GM18909 (cell line): Measurements from ENCODE around the gene ADAMTS16.

Experiments
- ATAC-seq: cut with Tn5 transposase; IDR thresholded peaks from one replicate; pipeline ENCODE4 v1.9.1; 2021; ENCODE audit warnings: mild to moderate bottlenecking; ENCODE audit not compliant: unreplicated experiment, poor library complexity

ADAMTS16 gene

DNA sequence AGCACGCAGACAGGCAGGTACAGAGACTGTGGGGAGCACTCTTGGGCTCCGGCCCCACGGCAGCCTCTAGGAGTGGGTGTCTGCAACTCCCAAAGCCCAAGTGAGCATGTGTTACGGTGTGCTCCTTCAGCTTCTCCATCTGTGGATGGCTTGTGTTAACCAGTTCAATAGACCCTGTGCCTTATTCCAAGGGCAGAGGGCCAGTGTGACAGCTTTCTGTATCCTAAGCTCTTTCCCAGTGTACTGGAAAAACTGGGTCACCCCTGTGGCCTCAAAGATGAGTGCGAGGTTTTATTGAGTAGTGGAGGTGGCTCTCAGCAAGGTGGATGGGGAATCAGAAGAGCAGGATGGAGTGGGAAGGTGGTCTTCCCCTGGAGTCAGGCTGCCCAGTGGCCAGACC is 78.3 kb downstream of the ADAMTS16 start:
- no peak for ATAC-seq

DNA sequence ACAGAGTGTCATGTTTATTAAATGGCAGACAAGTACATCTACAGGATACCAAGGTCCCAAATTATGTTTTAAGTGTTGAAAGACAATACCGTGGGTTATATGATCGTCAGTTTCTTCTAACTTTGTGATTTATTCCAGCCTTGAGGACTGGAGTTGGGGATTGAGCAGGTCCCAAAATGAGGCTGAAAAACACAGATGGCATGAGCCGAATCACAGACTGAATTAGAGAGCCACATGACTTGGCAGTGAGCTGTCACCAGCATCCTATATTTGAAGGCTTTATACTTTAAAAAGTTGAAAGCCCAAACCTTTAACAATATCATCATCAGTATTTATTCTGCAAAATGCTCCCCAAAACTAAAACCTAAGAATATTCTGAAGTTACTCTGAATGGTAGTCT is 79.4 kb downstream of the ADAMTS16 start:
- ATAC-seq, result no peak

DNA sequence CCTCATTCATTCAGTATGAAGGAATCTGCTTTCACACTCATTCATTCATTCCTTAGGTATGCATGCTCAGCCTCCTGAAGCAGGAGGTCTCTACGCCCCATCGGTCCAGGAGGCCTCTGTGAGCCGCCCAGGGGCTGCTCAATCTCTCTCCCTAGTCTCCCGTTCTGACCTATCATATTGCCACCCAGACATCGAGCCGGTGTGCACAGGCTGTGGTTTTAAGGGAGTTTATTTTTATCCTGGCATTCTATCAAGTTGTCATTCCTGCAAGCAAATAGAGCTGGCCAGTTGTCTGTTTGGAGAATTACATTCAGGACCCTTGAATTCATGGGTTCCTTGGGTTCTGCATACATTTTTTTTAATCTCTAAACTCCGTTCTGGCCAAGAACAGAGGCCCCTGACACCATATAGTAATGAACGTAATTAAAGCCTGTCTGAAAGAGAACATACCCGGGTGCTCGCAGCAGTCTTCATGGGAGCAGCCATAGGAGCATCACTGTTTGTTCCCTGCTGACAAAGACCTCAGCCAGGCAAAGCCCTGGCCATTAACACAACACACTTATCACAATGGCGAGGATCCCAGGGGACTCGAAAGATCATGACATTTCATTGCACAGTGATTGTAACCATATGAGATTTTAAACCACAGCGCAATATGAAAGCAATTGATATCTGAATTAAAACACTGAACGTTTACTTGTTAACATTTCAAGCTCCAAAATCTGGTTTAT is 80.9 kb downstream of the ADAMTS16 start:
- ATAC-seq, result no peak

DNA sequence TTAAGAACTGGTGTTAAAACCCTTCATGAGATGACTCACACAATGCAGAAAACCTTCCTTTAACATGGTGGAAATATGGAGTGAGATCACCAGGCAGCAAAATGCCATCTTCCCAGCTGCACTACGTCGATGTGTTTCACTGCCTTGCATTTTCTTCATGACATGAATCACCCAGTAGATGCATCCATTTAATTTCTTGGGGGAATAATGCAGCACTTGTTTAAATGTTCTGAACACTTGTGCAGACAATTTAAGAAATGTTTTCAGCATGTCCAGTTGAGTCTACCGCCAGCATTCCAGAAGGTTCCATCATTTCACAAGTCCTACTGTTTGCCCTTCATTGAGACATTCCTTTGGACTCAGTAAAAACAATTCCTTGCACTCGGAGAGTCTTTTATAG is 81.6 kb downstream of the ADAMTS16 start:
- ATAC-seq, result no peak

DNA sequence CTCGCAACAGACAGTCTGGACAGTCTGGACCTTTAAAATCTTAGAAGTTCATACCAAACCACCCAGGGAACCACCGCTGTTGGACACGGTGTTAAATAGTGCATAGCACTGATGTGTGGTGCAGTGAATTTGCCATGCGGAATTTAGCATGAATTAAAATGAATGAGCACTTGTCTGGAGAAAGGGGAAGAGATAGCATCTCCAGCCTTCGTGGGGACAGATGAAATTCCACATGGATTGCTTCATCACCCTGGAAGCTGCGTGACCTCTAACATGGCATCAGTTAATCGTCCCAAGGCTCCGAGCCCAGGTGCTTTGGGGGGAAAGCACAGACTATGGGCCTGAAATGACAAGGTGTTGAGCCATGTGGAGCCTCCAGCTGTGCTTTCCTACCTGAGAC is 91.4 kb downstream of the ADAMTS16 start:
- no peak for ATAC-seq

DNA sequence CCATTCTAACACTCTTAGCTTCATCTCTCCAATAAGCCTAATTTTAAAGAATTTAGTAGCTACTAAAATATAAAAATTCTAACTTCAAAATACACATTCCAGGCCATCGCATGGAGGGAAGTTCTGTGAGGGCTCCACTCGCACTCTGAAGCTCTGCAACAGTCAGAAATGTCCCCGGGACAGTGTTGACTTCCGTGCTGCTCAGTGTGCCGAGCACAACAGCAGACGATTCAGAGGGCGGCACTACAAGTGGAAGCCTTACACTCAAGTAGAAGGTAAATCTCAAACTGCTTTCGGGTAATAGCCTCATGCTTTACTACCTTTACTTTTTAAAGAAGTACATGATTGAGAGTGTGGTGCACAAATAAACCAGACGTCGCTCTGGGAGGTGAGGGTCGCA is 94.8 kb downstream of the ADAMTS16 start:
- no peak for ATAC-seq

DNA sequence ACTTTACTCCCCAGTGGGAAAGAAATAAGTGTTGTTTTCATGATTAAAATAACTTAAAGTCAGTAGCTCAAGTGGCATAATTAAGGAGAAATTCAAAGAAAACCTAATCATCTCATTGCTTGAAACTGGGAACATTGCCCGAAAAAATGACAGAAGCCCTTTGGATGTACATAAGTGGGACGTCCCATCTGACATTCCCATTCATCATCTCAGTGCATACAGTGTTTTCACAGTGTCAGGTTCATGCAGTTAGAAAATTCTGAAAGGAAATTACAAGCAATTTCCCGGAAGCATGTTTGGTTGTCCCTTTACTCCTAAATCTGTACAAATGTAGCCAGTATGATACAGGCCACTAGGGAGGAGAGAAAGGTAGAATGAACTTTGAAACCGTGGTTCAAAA is 95.6 kb downstream of the ADAMTS16 start:
- no peak for ATAC-seq

DNA sequence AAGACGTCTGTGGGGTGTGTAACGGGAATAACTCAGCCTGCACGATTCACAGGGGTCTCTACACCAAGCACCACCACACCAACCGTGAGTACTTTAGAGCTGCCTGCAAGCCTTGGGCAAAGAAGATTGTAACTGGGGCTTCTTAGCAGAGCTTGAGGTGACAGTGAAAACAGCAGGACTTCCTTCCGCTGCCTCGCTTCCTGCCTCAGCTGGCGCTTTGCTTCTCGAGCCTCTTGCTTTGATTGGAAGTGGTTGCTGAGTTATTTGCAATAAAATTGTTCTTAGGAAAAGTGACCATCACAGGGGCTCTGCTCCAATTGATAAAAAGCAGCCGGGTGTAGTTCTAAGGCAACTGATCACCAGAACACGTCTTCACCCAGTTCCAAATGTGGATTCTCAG is 99.1 kb downstream of the ADAMTS16 start:
- ATAC-seq, result no peak

DNA sequence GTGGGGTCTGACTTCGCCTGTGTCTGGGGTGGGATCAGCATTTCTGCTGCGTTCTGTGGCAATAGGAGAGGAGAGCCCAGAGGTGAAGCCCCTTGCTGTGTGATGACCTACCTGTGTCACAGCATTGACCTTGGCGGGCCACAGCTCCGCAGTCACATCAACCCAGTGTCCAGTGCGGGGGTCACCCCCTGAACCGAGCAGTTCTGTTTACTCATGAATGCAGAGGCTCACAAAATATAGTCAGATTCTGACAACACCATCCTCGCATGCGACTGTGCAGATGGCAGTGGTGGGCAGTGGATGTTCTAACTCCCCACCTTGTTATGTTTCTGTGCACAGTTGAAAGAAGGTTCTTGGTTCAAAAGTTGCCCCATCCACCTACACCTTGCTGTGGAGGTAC is 100.1 kb downstream of the ADAMTS16 start:
- no peak for ATAC-seq

DNA sequence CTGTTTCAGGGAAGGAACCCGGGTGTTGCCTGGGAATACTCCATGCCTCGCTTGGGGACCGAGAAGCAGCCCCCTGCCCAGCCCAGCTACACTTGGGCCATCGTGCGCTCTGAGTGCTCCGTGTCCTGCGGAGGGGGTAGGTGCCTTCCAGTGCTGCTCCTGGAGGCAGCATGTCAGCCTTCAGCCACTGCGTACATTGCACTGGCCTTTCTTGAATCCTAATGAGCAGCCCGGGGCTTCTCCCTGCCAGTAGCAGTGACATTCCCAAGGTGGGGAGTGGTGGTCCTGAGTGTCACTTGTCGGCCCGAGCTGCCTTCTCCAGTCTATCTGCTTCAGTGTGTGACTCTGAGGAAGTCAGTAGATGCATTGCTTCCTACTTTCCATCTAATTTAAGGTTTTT is 101.9 kb downstream of the ADAMTS16 start:
- no peak for ATAC-seq

DNA sequence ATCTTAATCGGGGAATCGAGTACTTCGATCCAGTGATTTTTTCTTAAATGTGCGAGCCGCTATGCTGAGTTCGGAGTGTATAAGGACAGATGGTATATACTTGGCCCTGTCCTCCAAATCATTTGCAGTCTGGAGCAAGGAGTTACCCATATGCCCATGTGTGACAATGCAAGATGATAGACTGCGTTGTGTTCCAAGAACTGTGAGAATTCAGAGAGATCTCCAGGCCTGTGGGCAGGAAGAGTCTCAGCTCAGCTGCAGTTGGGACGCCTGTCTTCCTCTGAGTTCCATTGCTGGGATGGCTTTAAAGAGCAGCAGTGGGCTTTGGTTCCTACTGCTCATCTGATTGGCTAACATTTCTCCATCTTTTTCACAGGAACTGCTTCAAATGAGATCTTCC is 106.6 kb downstream of the ADAMTS16 start:
- no peak for ATAC-seq

DNA sequence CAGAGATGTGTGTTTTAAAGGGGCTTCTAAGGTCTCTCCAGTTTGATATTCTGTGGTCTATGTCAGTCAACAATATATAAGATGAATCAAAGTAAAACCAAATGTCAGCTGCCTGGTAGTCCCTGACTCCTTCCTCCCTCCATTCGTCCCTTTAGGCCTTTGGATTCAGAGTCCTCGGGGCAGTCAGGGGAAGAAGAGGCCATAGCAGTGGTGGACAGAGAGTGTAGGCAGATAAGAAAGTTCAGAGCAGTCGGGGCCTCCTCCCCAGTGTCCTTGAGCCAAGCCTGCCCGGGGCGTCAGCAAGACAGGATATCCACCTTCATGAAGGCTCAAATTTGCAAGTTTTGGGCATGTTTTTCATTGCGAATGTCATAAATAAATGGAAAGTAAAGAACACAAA is 110.6 kb downstream of the ADAMTS16 start:
- no peak for ATAC-seq

DNA sequence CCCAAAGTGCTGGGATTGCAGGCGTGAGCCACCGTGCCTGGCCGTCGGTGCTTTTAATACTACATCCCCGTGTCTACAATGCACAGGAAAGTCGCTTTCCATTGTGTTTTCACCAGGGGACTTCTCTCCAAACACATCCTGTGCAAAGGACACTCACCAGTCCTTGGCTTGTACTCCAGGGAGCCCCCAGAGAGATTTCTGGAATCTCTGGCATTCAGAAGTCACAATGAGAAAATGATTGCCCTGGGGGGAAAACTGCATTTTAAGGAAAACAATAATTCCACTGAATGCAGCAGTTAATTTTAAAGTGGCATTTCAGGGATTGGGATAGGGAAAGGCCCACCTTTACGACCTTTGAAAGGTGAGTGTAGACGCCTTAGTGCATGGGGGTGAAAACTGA is 112.0 kb downstream of the ADAMTS16 start:
- no peak for ATAC-seq

DNA sequence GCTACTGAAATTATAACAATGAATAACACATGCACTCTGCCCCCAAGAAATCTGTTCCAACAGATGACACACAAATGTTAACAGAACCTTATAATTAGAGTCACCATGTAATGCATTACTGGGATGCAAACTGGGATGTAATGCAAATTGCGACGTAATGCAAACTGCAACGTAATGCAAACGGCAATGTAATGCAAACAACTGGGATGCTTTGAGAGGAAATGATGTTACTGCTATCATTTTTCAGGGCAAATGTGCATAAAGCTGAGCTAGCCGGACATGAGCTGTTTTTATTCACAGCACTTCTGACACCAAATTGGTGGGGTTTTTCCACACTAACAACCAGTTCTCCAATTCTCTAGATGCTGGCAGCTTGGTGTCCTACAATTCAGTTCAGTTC is 117.2 kb downstream of the ADAMTS16 start:
- no peak for ATAC-seq

DNA sequence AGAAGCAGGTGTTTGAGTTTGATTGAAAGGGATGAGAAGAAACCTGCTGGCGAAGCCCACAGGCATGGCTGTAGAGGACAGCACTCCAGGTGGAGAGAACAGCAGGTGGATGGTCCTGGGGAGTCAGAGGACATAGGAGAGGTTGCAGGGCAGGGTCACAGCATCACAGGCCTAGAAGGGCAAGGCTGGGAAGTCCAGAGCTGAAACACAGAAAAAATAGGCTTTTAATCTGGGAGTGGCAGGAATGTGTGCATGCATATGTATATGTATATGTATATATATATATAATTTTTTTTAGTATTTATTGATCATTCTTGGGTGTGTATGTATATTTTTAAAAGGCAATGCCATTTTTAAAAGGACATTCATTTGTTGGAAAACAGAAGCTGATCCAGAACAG is 118.4 kb downstream of the ADAMTS16 start:
- no peak for ATAC-seq

DNA sequence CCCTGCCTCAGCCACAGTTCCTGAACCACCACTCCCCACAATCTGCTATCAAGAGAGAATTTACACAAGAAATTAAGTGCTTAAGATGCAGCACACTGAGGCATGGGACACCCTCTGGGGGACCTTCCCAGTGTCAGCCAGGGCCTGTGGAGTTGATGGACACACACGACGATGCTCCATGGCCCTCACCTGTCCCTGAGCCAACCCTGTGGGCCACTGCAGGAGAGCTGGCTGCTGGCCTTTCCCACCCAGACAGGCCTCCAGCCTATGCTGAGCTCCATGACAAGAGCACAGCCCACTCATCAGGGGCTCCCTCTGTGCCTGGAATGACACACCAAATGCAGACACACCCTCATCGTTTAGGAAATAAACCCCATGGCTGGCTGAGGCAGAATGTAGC is 124.6 kb downstream of the ADAMTS16 start:
- ATAC-seq, result no peak

DNA sequence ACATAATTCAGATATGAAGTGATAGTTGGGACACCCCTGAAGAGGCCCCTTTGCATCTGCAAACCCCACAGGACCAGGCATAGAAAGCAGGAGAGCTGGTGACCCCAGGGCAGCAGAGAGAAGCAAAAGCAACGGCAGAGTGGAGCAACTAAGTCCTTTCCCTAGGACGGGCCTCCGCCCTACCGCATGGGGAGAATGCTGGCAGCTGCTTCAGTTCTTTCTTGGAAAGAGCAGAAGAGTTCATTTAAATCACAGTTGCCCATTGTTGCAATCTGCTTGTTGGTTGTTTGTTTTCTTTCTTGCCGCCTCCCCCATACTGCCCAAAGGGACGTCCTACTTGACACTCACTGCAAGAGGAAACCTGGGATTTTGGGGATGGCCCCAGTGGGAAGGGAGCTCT is 126.2 kb downstream of the ADAMTS16 start:
- no peak for ATAC-seq

DNA sequence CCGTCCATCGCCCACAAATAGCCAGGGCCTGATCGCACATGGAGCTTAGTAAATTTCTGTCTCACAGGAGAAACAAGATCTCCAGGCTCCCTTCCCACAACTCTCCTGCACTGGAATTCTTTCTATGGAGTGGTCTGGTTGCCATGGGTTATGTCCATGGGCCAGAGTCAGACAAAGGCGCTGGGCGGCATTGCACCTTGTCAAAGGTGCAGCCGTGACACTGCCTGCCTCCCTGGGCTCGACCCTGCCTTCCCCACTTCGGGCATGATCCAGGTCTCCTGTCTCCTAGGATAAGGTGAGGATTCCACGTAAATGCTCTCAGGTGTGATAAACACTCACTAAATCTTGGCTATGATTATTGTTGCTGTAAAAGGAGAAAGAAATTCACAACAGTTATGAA is 130.0 kb downstream of the ADAMTS16 start:
- ATAC-seq, result no peak

DNA sequence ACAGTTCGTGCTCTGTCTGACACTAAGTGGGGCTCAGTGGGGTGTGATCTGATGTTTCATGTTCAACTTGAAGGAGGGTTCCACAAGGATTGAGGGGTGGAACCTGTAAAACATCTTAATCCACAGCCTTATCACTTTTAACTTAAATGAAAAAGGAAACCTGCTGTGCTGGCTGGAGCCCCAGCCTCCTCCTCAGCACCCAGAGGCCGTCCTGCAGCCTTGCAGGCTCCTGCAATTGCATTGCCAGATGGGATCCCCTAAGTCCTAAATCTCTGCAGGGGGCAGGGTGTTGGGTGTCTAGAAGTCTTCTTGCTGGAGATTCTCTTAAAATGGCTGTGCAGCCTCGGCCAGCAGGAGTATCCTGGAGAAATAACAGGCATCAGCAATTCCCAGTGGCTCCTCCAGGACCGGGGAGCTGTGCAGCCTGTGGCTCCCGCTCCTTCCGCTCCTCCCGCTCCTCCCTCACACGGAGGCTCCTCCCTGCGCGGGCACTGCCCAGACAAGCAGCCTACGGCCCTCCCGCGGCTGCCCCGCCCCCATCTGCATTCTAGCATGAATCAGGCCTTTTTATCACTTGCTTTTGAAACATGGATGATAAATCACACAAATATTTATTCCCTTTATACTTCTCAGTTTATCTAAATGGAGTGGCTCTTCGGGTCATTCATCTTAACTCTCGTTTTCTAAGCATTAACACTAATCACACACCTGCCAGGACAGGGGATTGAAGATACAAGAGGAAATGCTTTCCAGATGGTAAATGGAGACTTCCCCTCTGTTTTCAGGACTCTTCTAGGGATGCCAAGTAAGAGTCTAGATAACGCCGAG is 131.0 kb downstream of the ADAMTS16 start:
- no peak for ATAC-seq

DNA sequence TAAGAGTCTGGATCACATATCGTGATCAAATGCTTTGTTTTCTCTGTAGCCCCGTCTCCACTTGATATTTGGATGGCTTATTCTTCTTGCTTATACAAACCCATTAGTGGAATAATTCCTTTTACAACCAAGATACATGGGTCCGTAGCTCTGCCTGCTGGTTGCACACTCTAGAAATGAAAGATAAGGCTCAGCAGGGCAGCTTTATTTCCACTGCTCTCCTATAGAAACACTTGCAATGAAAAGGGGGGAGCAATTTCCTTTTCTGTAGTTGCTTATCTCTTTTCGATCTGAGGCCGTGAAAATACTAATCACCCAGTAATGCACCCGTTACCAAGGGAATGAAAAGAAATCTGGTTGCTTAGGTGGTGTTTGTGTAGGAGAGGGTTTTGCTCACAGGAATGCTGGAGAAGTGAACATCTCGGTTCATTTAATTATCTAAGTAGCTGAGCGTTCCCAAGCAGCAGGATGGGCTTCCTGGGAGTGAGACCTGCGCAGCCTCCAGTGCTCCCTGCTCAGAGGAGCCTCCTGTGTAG is 131.7 kb downstream of the ADAMTS16 start:
- ATAC-seq, result no peak

DNA sequence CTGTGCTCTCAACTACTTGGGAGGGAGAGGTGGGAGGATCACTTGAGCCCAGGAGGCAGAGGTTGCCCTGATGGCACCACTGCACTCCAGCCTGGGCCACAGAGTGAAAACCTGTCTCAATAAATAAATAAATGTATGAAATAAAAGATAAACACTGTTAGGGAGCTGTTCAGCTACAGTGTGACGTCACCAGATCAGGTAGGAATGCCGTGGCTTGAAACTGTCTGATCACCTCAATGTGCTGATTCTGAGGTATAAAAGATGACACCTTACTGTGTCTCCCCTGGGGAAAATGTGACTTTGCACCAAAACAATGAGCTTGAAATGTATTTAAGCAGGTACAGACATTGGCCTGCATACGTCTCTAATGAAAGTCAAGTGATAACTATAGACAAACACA is 133.3 kb downstream of the ADAMTS16 start:
- ATAC-seq, result no peak

DNA sequence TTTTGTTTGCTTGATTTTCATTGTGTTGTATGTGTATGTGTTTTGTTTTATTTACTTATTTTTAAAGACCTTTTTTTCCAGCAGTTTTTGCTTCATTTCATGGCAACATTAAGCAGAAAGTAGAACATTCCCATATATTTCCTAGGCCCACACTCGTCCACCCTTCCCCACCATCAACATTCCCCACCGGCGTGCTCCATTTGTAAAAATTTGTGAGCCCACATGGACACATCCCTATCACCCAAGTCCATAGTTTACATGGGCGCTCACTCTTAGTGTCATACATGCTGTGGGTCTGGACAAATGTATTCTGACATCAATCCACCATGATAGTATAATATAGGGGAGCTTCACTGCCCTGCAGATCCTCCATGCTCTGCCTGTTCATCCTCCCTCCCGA is 133.8 kb downstream of the ADAMTS16 start:
- no peak for ATAC-seq
